Stimulated activated CD4-positive, alpha-beta T cell treated with anti-CD3 and anti-CD28 coated beads, TNF-alpha, amount 100 ng/mL, for 4 hours (primary cell): Measurements from ENCODE around the gene FNIP2.
"Not testable (repeated sequence)": the region's sequence is repeated elsewhere in the genome, so short reads cannot be mapped to it uniquely, and the experiment has no call there.

Experiments used
- DNase-seq, 3 experiments: peaks; one replicate each; pipeline ENCODE4 v3.0.0-alpha.2; 2020; ENCODE audit warnings: low read depth in 3 of 3

Gene FNIP2

DNA sequence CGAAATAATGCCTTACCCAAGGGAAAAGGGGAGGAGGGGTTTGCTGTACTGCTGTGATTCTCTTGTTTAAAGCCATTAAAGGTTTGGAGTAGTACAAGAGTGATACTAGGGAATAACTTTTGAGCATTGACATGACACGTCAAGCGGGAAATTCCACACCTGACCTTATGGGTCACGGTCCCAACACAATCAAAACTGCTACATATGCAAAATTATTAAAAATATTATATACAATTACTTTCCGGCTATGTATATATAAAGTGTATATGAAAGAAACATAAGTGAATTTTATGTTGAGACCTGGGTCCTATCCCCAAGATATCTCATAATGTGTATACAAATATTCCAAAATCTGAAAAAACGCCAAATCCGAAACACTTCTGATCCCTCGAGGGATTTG lies 21.0 kb downstream of the FNIP2 start:
- no peak for DNase-seq

GRCh38 chr4:158793021-158793420 lies 24.2 kb downstream of the FNIP2 start:
- no peak for DNase-seq

GRCh38 chr4:158793430-158793829 lies 24.6 kb downstream of the FNIP2 start:
- not testable (repeated sequence) for DNase-seq

DNA sequence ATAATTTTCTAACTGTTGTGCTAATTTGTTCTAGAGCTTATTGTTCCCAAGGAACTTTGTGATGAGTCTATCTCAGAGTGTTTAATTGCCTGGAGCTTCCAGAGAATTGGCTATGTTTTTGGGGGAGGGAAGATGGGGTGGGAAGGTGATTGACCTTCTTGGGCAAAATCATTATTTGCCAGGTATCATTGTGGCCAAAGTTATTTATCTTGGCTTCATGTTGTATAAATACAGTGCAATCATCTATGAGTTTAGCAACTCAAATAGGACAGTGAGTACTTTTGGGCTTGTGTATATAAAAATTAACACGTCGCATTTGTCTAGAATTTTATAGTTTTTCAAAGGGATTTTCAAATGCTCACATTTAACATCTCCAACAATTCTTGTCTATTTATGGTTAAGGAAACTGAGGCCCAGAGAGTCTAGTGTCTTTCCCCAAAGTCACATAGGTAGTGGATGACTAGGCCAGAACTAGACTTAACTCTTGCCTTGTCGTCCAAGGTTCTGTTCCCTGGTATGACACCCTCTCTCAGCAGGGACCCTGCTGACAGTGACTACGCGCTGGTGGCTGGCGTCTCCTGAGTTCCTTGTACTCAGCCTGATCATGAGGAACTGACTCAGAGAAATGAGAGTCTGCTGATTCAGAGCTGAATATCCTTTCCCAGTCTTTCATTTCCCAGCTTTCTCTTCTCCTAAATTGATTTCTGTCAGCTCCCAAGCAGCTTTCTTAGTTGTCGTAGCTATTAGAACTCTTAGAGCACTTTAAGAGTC lies 27.7 kb downstream of the FNIP2 start:
- DNase-seq, result no peak

DNA sequence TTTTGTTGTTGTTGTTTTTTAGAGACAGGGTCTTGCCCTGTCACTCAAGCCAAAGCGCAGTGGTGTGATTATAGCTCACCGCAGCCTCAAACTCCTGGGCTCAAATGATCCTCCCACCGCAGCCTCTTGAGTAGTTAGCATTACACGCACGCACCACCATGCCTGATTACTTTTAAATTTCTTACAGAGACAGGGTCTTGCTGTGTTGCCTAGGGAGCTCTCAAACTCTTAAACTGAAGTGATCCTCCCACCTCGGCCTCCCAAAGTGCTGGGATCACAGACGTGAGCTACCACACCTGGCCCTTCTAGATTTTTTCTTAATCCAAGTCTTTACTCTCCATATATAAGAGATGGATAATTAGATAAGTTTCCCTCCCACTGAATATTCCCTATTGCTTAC lies 29.2 kb downstream of the FNIP2 start:
- DNase-seq, result no peak

GRCh38 chr4:158799013-158799770 lies 30.4 kb downstream of the FNIP2 start:
- no peak for DNase-seq

GRCh38 chr4:158799856-158800255 lies 31.0 kb downstream of the FNIP2 start:
- DNase-seq, result no peak

DNA sequence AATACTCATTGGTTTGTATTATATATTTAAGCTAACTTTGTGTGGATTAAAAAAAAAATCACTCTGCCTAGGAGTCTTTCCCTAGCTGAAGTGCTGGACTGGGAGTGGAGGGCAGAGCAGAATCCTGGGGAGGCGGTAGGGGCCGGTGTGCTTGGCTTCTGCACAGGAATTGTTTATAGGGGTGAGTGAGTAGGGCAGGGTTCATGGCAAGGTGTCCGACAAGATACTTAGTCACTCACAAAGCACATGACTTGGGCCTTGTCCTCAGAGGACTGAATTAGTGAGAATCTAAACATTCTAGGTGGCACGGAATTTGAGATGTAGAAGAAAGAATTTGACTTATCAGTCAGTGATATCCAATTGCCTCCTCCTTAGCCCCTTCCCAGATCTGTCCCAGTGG lies 32.2 kb downstream of the FNIP2 start:
- no peak for DNase-seq

DNA sequence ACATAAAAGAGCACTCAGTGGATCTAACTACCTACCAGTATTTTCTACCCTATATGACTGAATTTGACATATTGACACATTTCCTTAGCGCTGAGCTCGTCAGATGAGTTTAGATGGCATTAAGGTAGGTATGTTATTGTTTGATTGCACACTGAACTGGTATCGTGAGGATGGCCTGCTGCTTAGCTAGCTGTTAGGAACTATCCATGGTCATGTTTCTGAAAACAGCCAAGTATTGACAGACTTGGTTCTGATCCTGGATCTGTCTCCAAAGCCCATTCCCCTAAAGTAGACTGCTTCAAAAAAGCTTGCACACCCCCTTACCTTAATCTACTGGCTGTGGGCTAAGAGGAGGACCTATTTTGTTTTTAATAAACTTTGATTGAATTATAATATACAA lies 32.9 kb downstream of the FNIP2 start:
- DNase-seq, result no peak

- no peak for DNase-seq
Measured at GRCh38 chr4:158802914-158803313, 34.1 kb downstream of the FNIP2 start.

GRCh38 chr4:158805635-158806471 lies 37.0 kb downstream of the FNIP2 start:
- DNase-seq, result no peak

- DNase-seq, result no peak
Measured at GRCh38 chr4:158807691-158808090, 38.9 kb downstream of the FNIP2 start.

- DNase-seq, result no peak
Measured at GRCh38 chr4:158808399-158808798, 39.6 kb downstream of the FNIP2 start.

GRCh38 chr4:158809208-158809607 lies 40.4 kb downstream of the FNIP2 start:
- not testable (repeated sequence) for DNase-seq

GRCh38 chr4:158809611-158810486 lies 41.0 kb downstream of the FNIP2 start:
- no peak for DNase-seq

GRCh38 chr4:158810487-158811215 lies 41.8 kb downstream of the FNIP2 start:
- DNase-seq, result no peak

DNA sequence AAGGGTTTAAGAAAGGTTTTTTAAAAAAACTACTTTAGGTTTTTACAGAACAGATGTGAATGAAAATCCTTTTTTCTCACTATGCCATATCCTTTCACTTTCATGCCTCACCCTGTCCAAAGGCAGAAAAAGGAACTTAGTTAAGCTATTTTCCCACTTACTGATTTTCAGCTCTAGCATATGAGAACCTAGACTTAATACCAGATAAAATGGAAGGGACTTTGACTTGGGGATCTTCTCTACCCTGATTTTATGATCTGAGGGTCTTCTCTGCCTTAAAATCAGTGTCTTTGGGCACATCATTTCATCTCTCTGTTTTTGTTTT lies 42.4 kb downstream of the FNIP2 start:
- no peak for DNase-seq

DNA sequence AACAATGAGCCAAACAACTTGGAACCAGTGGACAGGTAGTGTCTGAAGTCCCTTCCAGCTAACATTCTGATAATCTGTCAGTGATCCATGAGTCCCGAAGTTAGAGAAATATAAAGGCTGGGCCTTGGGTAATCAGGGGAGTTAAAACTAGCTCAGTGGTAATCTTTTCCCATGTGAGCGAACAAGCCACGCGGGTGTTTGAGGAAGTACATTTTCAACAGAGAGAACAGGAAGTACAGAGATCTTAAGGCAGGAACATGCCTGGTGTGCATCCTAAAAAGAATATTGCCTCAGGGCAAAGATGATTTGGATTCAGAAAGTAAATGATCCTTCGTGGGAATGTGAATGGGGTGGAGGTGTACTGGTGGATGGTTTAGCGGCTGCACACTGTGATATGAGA lies 42.9 kb downstream of the FNIP2 start:
- no peak for DNase-seq

DNA sequence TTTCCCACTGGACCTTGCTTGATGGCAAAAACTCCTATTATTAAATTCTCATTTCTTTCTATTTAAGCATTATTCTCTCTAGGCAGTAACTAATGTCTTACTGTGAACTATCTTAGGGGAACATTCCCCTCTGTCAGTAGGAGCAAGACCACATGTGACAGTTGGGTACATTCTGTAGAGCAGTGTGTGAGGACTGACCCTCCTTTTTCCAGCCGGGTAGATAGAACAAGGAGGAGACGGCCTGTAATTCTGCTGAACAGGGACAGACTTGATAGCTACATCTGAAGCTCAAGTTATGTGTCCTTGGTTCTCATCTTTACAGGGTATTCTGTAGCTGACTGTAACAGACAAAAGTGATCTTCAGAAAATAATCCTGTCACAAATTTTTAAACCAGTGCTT lies 43.3 kb downstream of the FNIP2 start:
- no peak for DNase-seq

DNA sequence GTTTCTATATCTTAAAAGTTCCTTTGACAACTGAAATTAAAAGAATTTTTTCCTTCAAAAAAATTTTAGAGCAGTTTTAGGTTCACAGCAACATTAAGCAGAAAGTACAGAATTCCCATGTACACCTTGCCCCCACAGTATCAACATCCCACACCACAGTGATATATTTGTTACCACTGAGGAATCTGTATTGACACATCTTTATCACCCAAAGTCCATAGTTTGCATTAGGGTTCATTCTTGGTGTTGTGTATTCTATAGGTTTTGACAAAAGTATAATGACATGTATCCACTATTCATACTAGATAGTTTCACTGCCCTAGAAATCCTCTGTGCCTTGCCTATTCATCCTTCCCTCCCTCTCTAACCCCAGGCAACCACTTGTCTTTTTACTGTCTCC lies 43.7 kb downstream of the FNIP2 start:
- DNase-seq, result no peak

GRCh38 chr4:158813113-158813512 lies 44.3 kb downstream of the FNIP2 start:
- DNase-seq, result no peak
